Kidney tubule cell (primary cell): ENCODE measurements around the gene MANSC1.

Experiments used
- DNase-seq: peaks from one replicate; pipeline ENCODE4 v3.0.0-alpha.2; 2018; ENCODE audit warnings: low spot score

The MANSC1 gene

GRCh38 chr12:12349711-12350665 lies at the start of gene MANSC1:
Gene MANSC1, minus strand, starts transcription at chr12:12350242. Its CDS starts 6,928 bp downstream, at chr12:12343314.
- DNase-seq: peak; percentile 50

- no peak for DNase-seq
Measured at GRCh38 chr12:12399161-12399560, 49.1 kb upstream of the MANSC1 start.

GRCh38 chr12:12398026-12398859 lies 48.2 kb upstream of the MANSC1 start:
- peak; percentile 93 for DNase-seq

GRCh38 chr12:12397184-12397583 lies 47.1 kb upstream of the MANSC1 start:
- DNase-seq: no peak

- DNase-seq: no peak
Measured at GRCh38 chr12:12396694-12397093, 46.7 kb upstream of the MANSC1 start.

GRCh38 chr12:12393171-12393570 lies 43.1 kb upstream of the MANSC1 start:
- no peak for DNase-seq

GRCh38 chr12:12392413-12392812 lies 42.4 kb upstream of the MANSC1 start:
- DNase-seq: no peak

- DNase-seq: peak; percentile 55
Measured at GRCh38 chr12:12387501-12387900, 37.5 kb upstream of the MANSC1 start.

GRCh38 chr12:12384571-12385340 lies 34.7 kb upstream of the MANSC1 start:
- DNase-seq: no peak

GRCh38 chr12:12381982-12382381 lies 31.9 kb upstream of the MANSC1 start:
- DNase-seq: no peak

GRCh38 chr12:12380949-12381593 lies 31.0 kb upstream of the MANSC1 start:
- DNase-seq: no peak

GRCh38 chr12:12379831-12380730 lies 30.0 kb upstream of the MANSC1 start:
- no peak for DNase-seq

- DNase-seq: no peak
Measured at GRCh38 chr12:12378616-12379015, 28.6 kb upstream of the MANSC1 start.

- peak; percentile 81 for DNase-seq
Measured at GRCh38 chr12:12376646-12377448, 26.8 kb upstream of the MANSC1 start.

GRCh38 chr12:12372946-12373722 lies 23.1 kb upstream of the MANSC1 start:
- DNase-seq: no peak

GRCh38 chr12:12367482-12367998 lies 17.5 kb upstream of the MANSC1 start:
- DNase-seq: no peak

- DNase-seq: no peak
Measured at GRCh38 chr12:12366701-12367481, 16.8 kb upstream of the MANSC1 start.

- DNase-seq: no peak
Measured at GRCh38 chr12:12365931-12366431, 15.9 kb upstream of the MANSC1 start.
